Measurements from ENCODE around the gene RSPO4. TPM values are rescaled to one million over a fixed set of nuclear protein-coding genes. Genes with fewer than 3 reads are reported as not detected.

The RSPO4 gene
- total and polyA plus RNA-seq, 2 of the 13 experiments (the other 11 are each of a cell fraction or from before 2014, with no cell fraction given) = not detected

- TF ChIP-seq ZMYM2 (CRISPR knock-in tag; IDR thresholded peaks at IDR 0.05) (no peak), MATR3 (CRISPR knock-in tag; IDR thresholded peaks at IDR 0.05) (no peak), HMG20B (CRISPR knock-in tag; conservative IDR thresholded peaks at IDR 0.05) (no peak), ELF3 (CRISPR knock-in tag; IDR thresholded peaks at IDR 0.05) (no peak), SMARCC2 (IDR thresholded peaks at IDR 0.05) (no peak), ZNF264 (CRISPR knock-in tag; IDR thresholded peaks at IDR 0.05) (no peak)
These were observed 12.4 kb upstream of the RSPO4 start (continued) for GRCh38 chr20:1014471-1014870.

DNA sequence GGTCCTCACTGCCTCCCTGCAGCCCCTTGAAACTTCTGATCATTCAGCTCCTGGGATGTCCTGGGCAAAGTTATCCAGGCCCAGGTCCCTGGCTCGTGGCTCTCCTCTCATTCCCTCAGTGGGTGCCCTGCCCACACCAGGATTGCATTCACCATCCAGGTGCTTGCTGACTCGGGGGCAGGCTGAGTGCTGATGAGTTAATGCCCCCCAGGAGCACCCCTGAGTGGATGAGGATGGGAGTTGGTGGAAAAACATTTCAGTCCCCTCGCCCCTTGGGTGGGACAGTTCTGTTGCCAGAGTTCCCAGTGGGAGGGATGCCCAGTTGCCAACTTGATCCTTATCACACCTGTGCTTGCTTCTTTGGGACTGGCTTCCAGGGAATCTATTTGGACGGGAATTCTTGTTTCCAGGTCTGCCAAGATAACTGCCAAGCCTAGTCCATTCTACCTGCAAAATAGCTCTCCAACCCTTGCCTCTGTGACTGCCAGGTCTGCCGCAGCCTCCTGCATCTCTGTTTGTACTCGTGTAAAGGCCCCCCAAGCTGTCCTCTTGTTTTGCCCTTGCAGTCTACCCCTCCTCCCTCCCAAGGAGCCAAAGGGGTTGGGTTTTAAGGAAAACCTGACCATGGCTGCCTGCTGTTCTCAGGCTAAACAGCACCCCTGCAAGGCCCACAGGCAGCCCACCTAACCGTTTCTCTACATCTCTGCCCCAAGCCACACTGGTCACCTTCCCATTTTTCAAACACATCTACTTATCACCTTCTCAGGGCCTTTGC lies 11.6 kb upstream of the RSPO4 start:
- FAIRE-seq = no peak
- H3K4me3 ChIP-seq (replicated peaks in 1 of 3; ENCODE audit: insufficient read depth in 1 of 3, low read depth in 2 of 3, low read length in 3 of 3) = no peak overlapping the region
- TF ChIP-seq MBD4 (IDR thresholded peaks at IDR 0.05; ENCODE audit: borderline replicate concordance, low read length) = no peak
- TF ChIP-seq GLI4 (CRISPR knock-in tag; IDR thresholded peaks at IDR 0.05; ENCODE audit: borderline replicate concordance) = no peak
- TF ChIP-seq, protein P1, sequence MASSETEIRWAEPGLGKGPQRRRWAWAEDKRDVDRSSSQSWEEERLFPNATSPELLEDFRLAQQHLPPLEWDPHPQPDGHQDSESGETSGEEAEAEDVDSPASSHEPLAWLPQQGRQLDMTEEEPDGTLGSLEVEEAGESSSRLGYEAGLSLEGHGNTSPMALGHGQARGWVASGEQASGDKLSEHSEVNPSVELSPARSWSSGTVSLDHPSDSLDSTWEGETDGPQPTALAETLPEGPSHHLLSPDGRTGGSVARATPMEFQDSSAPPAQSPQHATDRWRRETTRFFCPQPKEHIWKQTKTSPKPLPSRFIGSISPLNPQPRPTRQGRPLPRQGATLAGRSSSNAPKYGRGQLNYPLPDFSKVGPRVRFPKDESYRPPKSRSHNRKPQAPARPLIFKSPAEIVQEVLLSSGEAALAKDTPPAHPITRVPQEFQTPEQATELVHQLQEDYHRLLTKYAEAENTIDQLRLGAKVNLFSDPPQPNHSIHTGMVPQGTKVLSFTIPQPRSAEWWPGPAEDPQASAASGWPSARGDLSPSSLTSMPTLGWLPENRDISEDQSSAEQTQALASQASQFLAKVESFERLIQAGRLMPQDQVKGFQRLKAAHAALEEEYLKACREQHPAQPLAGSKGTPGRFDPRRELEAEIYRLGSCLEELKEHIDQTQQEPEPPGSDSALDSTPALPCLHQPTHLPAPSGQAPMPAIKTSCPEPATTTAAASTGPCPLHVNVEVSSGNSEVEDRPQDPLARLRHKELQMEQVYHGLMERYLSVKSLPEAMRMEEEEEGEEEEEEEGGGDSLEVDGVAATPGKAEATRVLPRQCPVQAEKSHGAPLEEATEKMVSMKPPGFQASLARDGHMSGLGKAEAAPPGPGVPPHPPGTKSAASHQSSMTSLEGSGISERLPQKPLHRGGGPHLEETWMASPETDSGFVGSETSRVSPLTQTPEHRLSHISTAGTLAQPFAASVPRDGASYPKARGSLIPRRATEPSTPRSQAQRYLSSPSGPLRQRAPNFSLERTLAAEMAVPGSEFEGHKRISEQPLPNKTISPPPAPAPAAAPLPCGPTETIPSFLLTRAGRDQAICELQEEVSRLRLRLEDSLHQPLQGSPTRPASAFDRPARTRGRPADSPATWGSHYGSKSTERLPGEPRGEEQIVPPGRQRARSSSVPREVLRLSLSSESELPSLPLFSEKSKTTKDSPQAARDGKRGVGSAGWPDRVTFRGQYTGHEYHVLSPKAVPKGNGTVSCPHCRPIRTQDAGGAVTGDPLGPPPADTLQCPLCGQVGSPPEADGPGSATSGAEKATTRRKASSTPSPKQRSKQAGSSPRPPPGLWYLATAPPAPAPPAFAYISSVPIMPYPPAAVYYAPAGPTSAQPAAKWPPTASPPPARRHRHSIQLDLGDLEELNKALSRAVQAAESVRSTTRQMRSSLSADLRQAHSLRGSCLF (CRISPR knock-in tag; IDR thresholded peaks at IDR 0.05; ENCODE audit: borderline replicate concordance) = no peak
- TF ChIP-seq AHR (CRISPR knock-in tag; IDR thresholded peaks at IDR 0.05) = no peak
- TF ChIP-seq, protein P2, sequence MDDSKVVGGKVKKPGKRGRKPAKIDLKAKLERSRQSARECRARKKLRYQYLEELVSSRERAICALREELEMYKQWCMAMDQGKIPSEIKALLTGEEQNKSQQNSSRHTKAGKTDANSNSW (CRISPR knock-in tag; IDR thresholded peaks at IDR 0.05; ENCODE audit: borderline replicate concordance) = no peak
- TF ChIP-seq FOXC1 (CRISPR knock-in tag; IDR thresholded peaks at IDR 0.05; ENCODE audit: borderline replicate concordance) = no peak
- no peak for TF ChIP-seq NPAS2 (CRISPR knock-in tag; IDR thresholded peaks at IDR 0.05; ENCODE audit: borderline replicate concordance)
- TF ChIP-seq ZNF333 (CRISPR knock-in tag; IDR thresholded peaks at IDR 0.05; ENCODE audit: borderline replicate concordance) = no peak
- no peak for TF ChIP-seq MAFF (IDR thresholded peaks at IDR 0.05; ENCODE audit: low read depth, low read length)

More for the DNA sequence above, 11.6 kb upstream of the RSPO4 start:
- H3K4me1 ChIP-seq (ENCODE audit: insufficient read depth, low read length) = no peaks in the 10 kb centered on the region
- no peaks in the 10 kb centered on the region for H3K36me3 ChIP-seq (replicated peaks in 1 of 2; ENCODE audit: control insufficient read depth in 1 of 2, insufficient read depth in 2 of 2, low read length in 2 of 2)
- ATAC-seq (no peak), DNase-seq (ENCODE audit: low spot score) (no peak)
- no peak overlapping the region for H2AFZ ChIP-seq (ENCODE audit: low read length)
- in situ Hi-C loops (cut with HindIII; ENCODE audit: extremely low pct_ligation_motif_present, low pct_unique_long_range_greater_than_20kb) (no loop called here), intact Hi-C loops (cut with micrococcal nuclease; ENCODE audit: unreplicated experiment) (no loop called here)
- H3K27ac ChIP-seq (ENCODE audit: extremely low read length, insufficient read depth, low read length) = no peak overlapping the region
- no peaks in the 10 kb centered on the region for H3K9me3 ChIP-seq (ENCODE audit: low read length)
- no peaks in the 10 kb centered on the region for H3K27me3 ChIP-seq (ENCODE audit: control insufficient read depth in 1 of 2, insufficient read depth in 2 of 2, low read length in 2 of 2)
- H3K9ac ChIP-seq (ENCODE audit: insufficient read depth, low read depth, low read length) = no peak overlapping the region
- WGBS (ENCODE audit: low lambda C conversion rate) = 4% methylated on average over 7 of the region's 7 CpGs
- no TSS peak for BruUV-seq (replicated peaks)
- ChIA-PET POLR2A (no interaction called here), CTCF (ENCODE audit: low intra/inter-chr PET ratio, low total read pairs) (no interaction called here)
- no peaks in the 10 kb centered on the region for H3K79me2 ChIP-seq (ENCODE audit: insufficient read depth, low read length)
- no peaks in the 10 kb centered on the region for H4K20me1 ChIP-seq (ENCODE audit: insufficient read depth, low read length)
- no peak overlapping the region for H3K4me2 ChIP-seq (ENCODE audit: low read depth, low read length)
